GM15510 (cell line): ENCODE measurements around the gene KRTAP9-2.
"Not testable (repeated sequence)": the region's sequence is repeated elsewhere in the genome, so short reads cannot be mapped to it uniquely, and the experiment has no call there.

ENCODE experiments used
- POLR2A ChIP-seq: IDR thresholded peaks from 3 replicates; pipeline ENCODE4 v1.6.1; 2011; ENCODE audit warnings: borderline replicate concordance; ENCODE audit not compliant: insufficient read length; ENCODE audit errors: extremely low read depth

The KRTAP9-2 gene

DNA sequence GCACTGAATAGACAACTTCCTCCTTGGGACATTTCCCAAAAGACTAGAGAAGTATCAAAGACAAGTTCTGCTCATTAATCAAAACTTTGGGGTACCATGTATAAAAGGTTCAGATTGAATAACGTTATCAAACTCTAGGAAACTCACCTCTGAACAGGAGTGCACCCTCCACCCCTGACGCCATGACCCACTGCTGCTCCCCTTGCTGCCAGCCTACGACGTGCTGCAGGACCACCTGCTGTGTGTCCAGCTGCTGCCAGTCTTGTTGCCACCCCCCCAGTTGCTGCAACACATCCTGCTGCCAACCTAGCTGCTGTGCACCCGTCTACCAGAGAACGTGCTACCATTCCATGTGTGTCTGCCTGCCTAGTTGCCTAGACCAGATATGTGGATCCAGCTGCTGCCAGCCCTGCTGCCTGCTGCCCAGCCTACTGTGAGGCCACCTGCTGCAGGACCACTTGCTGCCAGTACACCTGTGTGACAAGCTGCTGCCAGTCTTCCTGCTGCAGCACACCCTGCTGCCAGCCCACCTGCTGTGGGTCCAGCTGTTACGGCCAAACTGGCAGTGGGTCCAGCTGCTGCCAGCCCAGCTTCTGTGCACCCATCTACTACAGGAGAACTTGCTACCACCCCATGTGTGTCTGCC, 13.8 kb upstream of the KRTAP9-2 start:
- TF ChIP-seq POLR2A: no peak

DNA sequence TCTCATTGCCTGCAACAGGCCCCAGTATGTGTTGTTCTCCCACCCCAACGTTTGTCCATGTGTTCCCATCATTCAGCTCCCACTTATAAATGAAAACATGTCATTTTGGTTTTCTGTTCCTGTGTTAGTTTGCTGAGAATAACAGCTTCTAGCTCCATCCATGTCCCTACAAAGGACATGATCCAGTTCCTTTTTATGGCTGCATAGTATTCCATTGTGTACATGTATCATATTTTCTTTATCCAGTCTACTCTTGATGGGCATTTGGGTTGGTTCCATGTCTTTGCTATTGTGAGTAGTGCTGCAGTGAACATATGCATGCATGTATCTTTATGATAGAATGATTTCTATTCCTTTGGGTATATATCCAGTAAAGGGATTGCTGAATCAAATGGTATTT, 10.8 kb upstream of the KRTAP9-2 start:
- no peak for TF ChIP-seq POLR2A

DNA sequence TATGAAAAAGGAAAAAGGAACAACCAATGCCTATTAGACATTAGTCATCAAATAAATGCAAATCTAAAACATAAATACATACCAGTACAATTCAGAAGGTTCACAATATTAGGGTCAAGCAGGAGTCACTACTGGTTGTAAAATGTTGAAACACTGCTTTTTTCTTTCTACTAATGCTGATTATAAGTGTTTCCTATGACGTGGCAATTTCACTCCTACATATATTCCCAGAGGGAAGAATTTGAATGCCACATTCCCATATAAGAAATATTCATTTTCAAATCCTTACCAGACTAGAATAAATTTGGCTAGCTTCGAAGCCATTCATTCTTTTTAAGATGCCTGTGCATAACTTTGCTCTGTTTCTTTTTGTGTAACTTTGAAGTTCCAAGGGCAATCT, 2.6 kb upstream of the KRTAP9-2 start:
- no peak for TF ChIP-seq POLR2A

DNA sequence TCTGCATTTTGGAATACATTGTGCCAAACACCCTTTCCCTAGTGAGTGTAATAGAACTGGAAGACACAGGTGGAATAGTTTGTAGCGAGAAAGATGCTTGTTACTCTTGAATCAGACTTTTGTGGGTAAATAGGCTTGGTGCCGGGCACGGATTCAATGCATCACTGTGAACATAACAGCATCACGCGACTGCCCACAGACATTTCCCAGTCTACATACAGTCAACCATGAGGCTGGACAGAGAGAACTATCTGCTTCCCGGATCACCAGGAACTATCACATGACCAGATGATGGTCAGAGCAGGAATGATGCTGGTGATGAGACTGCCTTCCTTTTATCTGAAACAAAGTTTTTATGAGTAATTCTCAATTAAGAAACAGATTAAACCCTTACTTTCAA, 397 bp upstream of the KRTAP9-2 start:
- no peak for TF ChIP-seq POLR2A

DNA sequence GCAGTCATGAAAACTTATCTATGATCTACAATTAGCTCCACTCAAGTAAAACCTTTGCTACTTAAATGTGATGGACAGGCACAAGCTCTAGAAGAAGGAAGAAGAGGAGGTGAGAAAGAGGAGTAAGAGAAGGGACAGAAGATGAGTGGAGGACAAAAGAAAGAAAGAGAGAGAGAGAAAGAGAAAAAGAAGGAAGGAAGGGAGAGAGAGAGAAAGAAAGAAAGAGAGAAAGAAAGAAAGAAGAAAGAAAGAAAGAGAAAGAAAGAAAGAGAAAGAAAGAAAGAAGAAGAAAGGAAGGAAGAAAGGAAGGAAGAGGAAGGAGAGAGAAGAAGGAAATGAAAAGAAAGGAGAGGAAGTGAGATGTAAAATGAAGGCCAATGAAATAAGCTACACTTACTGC, 3.6 kb downstream of the KRTAP9-2 start:
- TF ChIP-seq POLR2A: no peak

DNA sequence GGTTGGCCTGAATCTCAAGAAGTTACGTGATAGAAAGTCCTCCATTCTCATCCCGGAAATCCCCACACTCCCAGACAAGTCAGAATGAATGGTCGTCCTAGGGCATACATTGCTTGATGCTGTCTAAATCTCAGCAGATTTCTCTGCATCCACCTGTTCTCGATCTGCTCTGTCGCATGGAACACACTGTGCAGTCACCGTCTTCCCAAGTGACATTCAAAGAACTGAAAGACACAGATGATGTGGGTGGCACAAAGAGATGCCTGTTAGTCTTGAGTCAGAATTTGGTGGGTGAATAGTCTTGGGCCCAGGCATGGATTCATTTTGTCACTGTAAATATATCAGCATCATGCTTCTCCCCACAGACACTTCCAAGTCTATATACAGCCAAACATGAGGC, 5.3 kb downstream of the KRTAP9-2 start:
- TF ChIP-seq POLR2A: no peak

DNA sequence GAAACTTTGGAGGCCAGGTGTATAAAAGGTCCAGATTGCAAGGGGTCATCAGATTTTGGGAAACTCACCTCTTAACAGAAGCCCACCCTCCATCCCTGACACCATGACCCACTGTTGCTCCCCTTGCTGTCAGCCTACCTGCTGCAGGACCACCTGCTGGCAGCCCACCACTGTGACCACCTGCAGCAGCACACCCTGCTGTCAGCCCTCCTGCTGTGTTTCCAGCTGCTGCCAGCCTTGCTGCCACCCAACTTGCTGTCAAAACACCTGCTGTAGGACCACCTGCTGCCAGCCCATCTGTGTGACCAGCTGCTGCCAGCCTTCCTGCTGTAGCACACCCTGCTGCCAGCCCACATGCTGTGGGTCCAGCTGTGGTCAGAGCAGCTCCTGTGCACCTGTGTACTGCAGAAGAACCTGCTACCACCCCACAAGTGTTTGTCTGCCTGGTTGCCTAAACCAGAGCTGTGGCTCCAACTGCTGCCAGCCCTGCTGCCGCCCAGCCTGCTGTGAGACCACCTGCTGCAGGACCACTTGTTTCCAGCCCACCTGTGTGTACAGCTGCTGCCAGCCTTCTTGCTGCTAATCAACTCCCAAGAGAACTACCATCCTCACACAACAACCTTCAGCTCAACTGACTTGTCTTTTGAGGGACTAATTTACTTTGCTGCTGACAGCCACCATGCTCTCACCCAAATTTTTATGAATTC, 6.1 kb downstream of the KRTAP9-2 start, which contains the start of gene KRTAP9-3:
Gene KRTAP9-3 (plus strand): TSS at position 51 of the 707 bp plus-strand sequence. CDS start 53 bp downstream, at position 104.
- TF ChIP-seq POLR2A: not testable (repeated sequence)

DNA sequence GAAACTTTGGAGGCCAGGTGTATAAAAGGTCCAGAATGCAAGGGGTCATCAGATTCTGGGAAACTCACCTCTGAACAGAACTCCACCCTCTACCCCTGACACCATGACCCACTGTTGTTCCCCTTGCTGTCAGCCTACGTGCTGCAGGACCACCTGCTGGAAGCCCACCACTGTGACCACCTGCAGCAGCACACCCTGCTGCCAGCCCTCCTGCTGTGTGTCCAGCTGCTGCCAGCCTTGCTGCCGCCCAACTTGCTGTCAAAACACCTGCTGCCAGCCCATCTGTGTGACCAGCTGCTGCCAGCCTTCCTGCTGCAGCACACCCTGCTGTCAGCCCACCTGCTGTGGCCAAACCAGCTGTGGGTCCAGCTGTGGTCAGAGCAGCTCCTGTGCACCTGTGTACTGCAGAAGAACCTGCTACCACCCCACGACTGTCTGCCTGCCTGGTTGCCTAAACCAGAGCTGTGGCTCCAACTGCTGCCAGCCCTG, 11.5 kb downstream of the KRTAP9-2 start, which contains the start of gene KRTAP9-8:
Gene KRTAP9-8 (plus strand): TSS at position 51 of the 489 bp plus-strand sequence. CDS start 53 bp downstream, at position 104.
- TF ChIP-seq POLR2A: not testable (repeated sequence)

DNA sequence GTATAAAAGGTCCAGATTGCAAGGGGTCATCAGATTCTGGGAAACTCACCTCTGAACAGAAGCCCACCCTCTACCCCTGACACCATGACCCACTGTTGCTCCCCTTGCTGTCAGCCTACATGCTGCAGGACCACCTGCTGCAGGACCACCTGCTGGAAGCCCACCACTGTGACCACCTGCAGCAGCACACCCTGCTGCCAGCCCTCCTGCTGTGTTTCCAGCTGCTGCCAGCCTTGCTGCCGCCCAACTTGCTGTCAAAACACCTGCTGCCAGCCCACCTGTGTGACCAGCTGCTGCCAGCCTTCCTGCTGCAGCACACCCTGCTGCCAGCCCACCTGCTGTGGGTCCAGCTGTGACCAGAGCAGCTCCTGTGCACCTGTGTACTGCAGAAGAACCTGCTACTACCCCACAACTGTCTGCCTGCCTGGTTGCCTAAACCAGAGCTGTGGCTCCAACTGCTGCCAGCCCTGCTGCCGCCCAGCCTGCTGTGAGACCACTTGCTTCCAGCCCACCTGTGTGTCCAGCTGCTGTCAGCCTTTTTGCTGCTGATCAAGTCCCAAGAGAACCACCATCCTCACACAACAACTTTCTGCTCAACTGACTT, 23.3 kb downstream of the KRTAP9-2 start, which contains the start of gene KRTAP9-4:
Gene KRTAP9-4 (plus strand): TSS at position 51 of the 604 bp plus-strand sequence. CDS start 34 bp downstream, at position 85.
- TF ChIP-seq POLR2A: not testable (repeated sequence)

DNA sequence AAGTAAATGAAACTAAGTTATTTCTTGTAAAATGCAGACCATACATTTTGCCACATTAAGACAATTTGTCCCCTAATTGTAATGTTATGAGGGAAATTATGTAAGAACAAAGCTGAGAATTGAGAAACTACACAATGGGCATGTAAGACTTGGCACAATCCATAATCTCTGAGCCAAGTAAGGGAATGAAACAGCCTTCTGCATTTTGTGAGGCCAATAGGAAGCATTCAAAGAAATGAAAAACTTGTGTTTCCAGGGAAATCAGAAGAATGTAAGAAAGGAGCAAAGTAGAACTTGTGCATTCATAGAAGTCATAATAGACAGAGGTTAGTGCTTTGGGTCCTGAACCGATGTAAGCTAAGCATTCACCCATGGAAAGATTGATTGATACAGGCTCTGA, 24.8 kb downstream of the KRTAP9-2 start:
- no peak for TF ChIP-seq POLR2A

DNA sequence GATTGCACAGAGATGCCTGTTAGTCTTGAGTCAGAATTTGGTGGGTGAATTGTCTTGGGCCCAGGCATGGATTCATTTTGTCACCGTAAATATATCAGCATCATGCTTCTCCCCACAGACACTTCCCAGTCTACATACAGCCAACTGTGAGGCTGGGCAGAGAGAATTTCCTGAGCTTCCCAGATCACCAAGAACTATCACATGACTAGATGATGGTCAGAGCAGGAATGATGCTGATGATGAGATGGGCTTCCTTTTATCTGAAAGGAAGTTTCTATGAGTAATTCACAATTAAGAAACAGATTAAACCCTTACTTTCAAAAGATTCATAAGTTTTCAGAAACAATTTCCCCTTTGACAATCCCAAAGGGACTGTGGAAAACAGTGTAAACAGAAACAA, 28.4 kb downstream of the KRTAP9-2 start:
- TF ChIP-seq POLR2A: no peak

DNA sequence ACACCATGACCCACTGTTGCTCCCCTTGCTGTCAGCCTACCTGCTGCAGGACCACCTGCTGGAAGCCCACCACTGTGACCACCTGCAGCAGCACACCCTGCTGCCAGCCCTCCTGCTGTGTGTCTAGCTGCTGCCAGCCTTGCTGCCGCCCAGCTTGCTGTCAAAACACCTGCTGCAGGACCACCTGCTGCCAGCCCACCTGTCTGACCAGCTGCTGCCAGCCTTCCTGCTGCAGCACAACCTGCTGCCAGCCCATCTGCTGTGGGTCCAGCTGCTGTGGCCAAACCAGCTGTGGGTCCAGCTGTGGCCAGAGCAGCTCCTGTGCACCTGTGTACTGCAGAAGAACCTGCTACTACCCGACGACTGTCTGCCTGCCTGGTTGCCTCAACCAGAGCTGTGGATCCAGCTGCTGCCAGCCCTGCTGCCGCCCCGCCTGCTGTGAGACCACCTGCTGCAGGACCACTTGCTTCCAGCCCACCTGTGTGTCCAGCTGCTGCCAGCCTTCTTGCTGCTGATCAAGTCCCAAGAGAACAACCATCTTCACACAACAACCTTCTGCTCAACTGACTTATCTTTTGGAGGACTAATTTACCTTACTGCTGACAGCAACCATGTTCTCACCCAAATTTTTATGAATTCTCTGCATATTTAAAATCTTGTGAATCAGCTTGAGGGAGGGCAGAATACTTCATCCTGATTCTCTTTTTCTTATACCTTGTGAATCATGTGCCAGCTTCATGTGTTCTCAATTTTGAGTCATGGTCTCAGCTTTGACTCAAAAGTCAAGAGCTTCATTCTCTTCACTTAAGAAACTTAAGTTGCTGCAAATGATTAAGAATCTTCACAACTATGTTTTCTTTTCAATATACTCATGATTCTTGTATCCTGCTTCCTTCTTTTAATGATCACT, 29.2 kb downstream of the KRTAP9-2 start, which contains the start of gene KRTAP9-9:
Gene KRTAP9-9 (plus strand): TSS at position 4 of the 910 bp plus-strand sequence.
- TF ChIP-seq POLR2A: not testable (repeated sequence)

DNA sequence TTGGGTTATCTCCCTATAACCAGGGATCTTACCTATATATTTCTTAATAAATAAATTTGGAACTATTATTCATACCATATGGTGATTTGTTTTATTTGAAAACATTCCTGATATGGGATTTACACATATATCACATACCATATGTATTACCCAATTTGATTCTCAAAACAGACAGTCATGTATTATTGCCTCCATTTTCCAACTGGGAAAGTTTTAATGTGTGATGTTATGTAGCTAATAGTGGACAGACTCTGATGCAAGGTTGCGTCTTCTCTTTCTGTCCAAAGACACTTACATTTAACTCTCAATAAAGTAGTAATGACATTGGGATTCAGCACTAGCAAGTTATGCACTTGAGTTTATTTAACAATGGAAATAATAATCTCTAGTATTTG, 29.8 kb downstream of the KRTAP9-2 start:
- TF ChIP-seq POLR2A: no peak

DNA sequence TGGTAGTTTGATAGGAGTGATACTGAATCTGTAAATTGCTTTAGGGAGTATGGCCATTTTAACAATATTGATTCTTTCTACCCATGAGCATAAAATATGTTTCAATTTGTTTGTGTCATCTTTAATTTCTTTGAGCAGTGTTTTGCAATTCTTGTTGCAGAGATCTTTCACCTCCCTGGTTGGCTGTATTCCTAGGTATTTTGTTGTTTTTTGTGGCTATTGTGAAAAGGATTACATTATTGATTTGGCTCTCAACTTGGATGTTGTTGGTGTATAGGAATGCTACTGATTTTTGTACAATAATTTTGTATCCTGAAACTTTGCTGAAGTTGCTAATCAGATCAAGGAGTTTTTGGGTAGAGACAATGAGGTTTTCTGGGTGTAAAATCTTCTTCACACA, 32.0 kb downstream of the KRTAP9-2 start:
- no peak for TF ChIP-seq POLR2A
